K562 treated with DMSO at 1 percent for 12 hours (cell line): ENCODE results near the gene TLR9. TPM values are rescaled to one million over a fixed set of nuclear protein-coding genes. Genes with fewer than 3 reads are reported as not detected.

ENCODE experiments used
- total RNA-seq: library from RNA; unstranded; fragments of 300-600 nt; gene quantifications from 2 replicates; pipeline ENCODE4 v1.2.3, GENCODE V29; 2022; ENCODE audit not compliant: insufficient read depth

Gene TLR9
- 0.30 TPM in 1 of 2 replicates, not detected in the other for total RNA-seq

GRCh38 chr3:52225452-52226228, at the start of gene TLR9:
Gene TLR9, minus strand, starts transcription at chr3:52225645. Its CDS starts 116 bp downstream, at chr3:52225529.

GRCh38 chr3:52245322-52246263, 20.1 kb upstream of the TLR9 start, which contains the start of gene PPM1M:
Gene PPM1M, plus strand, starts transcription at chr3:52245759. Its CDS starts 66 bp downstream, at chr3:52245825.

GRCh38 chr3:52238761-52239701, 13.6 kb upstream of the TLR9 start, which contains the start of gene TWF2:
Gene TWF2, minus strand, starts transcription at chr3:52239158. Its CDS starts 142 bp downstream, at chr3:52239016.

GRCh38 chr3:52197842-52198625, 27.4 kb downstream of the TLR9 start, which contains the start of gene ALAS1:
Gene ALAS1, plus strand, starts transcription at chr3:52198160. Its CDS starts 1,082 bp downstream, at chr3:52199242.

Other genes starting within 250 kb of the TLR9 start
- 37.6 and 46.6 TPM in 2 replicates for gene ACY1, start 242.1 kb downstream of the TLR9 start, total RNA-seq
- 2,362 and 2,887 TPM in 2 replicates for gene RPL29, start 229.8 kb downstream of the TLR9 start, total RNA-seq
- 3.5 and 8.1 TPM in 2 replicates for gene DUSP7, start 169.1 kb downstream of the TLR9 start, total RNA-seq
- gene POC1A, start 71.2 kb downstream of the TLR9 start, total RNA-seq = 22.4 and 25.5 TPM in 2 replicates
- 34.1 and 73.7 TPM in 2 replicates for gene ALAS1, start 27.5 kb downstream of the TLR9 start, total RNA-seq
- 133 and 166 TPM in 2 replicates for gene TWF2, start 13.5 kb upstream of the TLR9 start, total RNA-seq
- gene PPM1M, start 20.1 kb upstream of the TLR9 start, total RNA-seq = 8.1 and 12.7 TPM in 2 replicates
- 14.2 and 36.3 TPM in 2 replicates for gene WDR82, start 53.0 kb upstream of the TLR9 start, total RNA-seq
- 3.0 TPM in 2 replicates for gene GLYCTK, start 62.2 kb upstream of the TLR9 start, total RNA-seq
- gene DNAH1, start 90.7 kb upstream of the TLR9 start, total RNA-seq = 0.16 and 1.1 TPM in 2 replicates
- 43.9 and 50.0 TPM in 2 replicates for gene BAP1, start 184.4 kb upstream of the TLR9 start, total RNA-seq
- gene PHF7, start 185.0 kb upstream of the TLR9 start, total RNA-seq = 14.3 and 23.0 TPM in 2 replicates
- 0.75 TPM in 1 of 2 replicates, not detected in the other for gene SEMA3G, start 219.5 kb upstream of the TLR9 start, total RNA-seq
- not detected in 2 replicates for gene TNNC1, start 228.4 kb upstream of the TLR9 start, total RNA-seq
- gene NISCH, start 230.0 kb upstream of the TLR9 start, total RNA-seq = 23.4 and 64.2 TPM in 2 replicates